ENCODE measurements around the gene COBLL1.

COBLL1 gene

DNA sequence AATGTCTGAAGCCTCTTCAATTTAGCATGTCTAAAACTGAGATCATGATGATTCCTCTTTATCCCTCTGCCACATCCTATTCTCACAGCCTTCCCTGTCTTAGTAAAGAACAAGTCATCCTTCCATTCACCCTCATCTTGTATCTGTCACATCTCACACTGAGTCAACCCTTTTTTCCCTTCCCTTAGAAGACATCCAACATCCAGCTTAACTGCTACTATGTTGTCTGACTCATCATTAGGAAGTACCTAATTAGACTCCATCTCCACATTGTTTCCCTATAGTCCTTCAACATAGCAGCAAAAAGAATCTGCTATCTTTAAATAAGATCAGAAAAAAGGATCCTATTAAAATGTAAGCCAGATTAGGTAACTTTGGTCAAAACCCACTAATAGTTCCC lies 135.1 kb downstream of the COBLL1 start:
- ATAC-seq: no peak

DNA sequence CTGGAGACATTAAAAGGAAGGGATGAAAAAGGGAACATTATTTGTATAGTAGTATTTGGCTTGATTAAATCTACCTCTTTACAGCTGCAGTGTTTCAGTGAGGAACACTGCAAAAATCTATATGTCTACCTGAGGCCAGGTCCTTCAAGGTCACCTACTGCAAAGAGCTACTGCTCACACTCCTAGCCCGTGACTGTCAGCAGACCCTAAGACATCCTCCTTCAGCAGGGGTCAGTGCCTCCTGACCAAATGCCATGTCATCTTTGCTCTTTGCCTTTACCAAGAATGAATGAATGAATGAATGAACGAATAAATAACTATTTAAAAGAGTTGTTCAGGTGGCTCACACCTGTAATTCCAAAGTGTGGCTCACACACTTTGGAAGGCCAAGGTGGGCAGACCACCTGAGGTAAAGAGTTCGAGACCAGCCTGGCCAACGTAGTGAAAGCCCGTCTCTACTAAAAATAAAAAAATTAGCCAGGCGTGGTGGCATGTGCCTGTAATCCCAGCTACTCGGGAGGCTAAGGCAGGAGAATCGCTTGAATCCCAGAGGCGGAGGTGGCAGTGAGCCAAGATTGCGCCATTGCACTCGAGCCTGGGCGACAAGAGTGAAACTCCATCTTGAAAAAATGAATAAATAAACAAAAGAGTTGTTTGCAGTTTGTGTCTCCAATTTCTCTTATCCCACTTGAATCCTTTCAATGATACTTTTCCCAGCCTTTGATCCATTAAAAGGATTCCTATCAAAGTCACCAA lies 136.0 kb downstream of the COBLL1 start:
- ATAC-seq: no peak

DNA sequence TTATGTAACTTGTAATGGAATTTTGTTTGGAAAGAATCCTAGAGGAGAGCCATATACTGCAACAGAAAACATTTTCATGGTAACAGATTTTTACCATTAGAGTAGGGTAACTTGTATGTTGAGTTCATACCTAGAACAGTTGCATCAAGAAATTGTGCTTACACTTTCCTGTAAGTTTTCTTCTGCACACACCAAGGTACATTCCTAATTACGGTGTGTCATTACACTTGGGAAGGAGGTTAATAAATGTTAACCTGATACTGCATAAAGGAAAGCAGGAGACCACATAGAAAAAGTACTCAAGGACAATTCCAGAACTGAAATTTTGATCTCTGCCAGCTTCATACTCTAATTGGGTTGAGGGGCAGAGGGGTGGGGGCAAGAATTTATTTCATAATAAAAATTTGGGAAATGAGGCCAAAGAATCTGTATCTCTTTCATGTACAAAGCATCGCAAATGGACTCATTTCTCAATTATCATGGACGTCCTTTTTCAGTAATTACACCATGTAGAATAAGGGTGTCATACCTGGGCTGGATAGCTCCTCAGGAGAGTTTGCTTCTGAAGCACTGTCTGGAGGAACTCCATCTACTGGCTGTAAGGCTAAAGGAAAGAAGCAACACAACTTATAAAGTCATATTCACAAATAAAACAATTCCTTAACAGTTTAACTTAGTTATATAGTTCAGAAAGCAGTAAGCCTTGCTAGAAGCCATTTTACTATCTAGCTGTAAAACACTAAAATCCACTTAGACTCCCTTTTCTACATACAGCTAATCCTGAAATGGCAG lies 137.5 kb downstream of the COBLL1 start:
- ATAC-seq: no peak

DNA sequence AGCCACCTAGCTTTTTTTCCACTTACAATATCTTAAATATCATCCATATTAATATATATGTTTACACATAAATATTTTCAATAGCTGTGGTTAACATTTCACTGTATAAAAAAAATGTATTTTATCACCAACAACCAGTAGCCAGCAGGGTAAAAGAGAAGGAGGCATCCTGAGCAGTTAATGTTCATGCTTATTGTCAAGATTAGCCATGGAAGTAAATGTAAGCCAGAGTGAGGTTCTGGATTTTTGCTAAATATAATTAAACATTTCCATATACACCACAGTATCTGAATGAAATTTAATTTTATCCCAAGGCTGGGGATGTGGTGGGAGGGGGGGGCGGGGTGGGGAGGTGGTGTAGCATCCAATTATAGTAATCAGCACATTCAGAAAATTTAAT lies 140.1 kb downstream of the COBLL1 start:
- no peak for ATAC-seq

DNA sequence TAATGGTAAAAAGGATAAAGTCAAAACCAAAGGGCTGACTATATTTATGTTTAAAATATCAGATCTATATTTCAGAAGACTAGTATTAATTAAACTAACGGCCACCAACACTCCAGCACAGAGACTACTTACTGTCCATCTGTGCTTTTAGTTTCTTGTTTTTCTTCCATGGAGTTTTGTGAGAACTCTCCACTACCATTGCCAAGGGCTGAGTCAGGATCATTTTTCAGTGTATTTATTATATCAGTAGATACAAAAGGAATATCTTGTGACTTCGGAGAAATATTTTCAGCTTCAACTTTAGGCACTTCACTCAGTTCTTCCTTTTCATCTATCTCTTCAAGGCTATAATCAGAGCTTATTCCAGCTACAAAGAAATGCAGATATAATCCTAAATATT lies 141.2 kb downstream of the COBLL1 start:
- no peak for ATAC-seq

DNA sequence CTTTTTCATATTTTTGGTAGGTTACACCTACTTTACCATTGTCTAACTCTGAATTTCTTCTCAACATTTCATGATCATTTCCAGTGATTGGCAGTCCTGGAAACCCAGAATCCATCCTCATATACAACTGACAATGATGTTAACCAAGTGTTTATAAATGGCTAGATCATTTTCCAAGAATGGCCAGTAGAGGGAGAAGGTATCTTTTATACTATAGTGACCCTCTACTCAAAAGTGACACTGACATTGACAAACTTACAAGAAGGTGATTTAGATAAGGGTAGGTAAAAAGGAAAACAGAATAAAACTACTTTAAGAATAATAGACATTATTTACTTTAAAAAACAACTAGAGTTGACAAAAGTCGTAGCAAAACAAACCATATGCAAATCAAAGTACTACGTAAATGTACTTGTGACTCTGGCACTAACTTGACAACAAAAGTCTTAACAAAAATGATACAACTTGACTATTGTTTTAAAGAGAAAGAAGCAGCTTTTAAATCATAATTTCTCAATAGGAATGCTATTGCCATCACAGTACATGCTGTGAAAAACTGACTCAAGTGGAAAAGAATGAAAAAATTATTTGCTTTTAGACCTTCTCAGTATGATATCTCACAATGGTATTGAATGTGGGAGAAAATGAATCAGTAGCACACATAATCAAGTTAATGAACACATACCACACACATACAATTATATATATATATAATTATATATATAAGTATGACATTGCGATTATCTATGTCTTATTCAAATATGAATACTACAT lies 143.7 kb downstream of the COBLL1 start:
- no peak for ATAC-seq

DNA sequence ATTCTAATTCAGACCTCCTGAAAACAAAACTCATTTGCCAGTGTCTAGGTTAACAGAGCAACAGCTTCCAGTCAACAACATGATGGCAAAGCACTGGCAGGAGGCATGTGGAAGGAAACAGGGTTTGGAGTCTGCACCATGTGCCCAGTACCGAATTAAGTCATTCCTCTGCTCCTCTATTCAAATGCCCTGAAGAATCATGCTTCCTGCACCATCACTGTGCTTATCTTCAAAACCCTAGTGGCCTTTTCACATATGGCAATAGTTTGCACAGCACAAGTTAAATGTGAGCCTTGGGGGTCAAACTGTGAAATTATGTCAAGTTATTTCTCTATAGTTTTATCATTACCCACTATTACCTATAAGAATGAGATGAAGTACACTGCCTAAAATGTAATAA lies 145.0 kb downstream of the COBLL1 start:
- no peak for ATAC-seq

DNA sequence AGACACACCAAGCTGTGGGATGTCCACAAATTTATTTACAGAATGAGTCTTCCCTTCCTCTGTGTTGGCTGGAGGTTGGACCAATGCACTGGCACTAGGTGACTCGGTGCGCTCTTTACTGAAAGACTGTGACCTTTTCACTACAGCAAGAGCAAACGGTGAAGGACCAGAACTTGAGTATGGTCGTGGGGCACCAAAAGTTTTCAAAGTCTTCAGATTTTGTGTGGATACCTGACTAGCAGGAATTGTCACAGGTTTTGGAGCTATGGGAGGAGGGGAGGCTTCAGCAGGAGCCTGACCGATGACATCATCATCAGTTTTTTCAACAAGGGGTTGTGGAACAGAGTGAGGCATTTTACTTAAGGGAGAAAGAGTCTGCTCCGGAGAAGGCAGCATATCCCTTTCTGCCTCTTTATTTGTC lies 147.3 kb downstream of the COBLL1 start:
- ATAC-seq: no peak

DNA sequence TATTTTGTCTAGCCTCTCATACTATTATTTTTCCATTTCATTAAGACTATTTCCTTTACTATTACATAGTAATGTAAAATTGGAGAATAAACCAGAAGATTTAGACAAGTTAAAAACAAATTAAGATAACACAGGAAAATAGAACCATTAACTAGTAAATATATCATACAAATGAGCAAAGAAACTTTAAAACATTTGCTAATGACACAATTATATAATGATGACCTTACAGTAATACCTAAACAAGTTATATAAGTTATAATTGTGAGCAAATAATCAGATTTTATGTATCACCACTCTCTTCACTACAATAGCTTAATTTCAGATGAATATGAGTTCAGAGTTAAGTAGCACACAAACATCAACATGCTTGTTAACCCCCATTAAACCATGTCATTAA lies 147.8 kb downstream of the COBLL1 start:
- no peak for ATAC-seq

DNA sequence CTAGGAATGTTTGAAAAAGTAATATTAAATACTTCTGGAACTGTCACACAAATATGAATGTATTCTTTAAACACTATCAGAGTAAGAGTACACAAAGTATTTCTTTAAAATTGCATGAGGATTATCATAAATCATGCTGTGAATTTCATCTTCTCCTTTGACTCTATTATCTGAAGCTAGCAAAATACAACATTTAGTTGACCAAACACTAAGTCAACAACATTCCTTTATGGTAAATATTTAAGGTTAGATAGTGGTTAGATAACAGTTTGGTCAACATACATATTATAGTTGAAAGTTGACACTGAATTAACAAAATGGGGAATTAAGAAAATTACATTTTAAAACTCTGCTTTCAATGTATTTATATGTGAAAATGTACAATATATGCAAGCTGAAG lies 148.2 kb downstream of the COBLL1 start:
- no peak for ATAC-seq

DNA sequence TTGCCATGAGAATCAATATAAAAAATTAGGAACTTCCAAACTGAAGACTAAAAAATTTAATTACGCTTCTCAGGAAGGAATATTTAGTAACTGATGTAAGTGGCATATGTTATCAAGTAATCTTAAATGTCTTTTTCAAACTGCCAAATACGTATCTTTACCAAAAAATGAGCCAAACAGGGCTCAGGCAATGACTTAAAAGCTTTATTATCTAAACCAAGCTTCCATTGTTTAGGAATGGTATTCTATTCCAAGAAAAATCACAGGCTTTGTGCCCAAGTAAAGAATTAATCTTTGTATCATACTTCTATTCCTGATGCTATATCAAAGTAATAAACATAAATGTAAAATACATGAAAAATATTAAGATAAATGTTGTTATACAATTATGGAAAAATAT lies 148.7 kb downstream of the COBLL1 start:
- ATAC-seq: no peak

DNA sequence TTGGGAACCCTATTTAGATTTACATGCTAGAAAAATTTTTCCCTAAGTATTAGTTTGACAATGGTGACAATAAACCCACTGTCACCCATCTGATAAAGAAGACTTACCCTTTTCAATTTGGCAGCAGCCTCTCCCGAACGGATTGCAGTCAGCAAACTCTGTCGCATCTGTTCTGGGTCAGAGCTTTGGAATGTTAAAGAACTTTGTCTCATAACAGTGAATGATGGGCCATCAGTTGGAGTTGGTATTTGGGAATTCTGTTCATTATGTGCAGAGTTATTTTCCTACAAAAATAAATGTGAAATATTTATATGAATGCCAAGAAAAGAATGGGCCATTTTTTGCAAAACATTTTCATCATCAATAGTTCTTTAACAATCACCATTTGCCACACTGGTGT lies 149.5 kb downstream of the COBLL1 start:
- ATAC-seq: no peak

DNA sequence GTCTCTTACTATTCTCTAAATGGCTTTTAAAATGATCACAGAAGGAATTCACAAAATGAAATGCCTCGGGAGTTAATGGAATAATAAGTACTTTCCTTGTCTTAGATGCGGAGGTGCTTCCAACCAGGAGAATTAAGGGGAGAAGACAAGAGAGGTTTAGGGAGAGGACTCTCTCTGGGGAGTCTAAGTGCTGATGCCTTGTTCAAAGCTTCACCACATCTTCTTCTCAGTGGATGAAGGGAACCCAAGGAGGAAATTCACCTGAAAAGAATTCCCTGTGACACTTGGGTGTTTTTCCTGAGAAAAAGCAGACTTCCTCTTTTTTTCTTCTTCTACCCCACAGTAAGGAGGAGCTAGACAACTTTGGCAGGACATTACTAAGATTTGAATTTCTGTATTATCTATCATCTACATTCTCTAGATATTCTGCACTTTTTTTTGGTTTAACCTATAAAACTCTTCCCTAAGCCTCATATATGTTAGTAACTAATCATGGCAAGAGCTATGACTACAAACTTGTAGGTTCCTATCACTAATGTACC lies 150.2 kb downstream of the COBLL1 start:
- no peak for ATAC-seq

DNA sequence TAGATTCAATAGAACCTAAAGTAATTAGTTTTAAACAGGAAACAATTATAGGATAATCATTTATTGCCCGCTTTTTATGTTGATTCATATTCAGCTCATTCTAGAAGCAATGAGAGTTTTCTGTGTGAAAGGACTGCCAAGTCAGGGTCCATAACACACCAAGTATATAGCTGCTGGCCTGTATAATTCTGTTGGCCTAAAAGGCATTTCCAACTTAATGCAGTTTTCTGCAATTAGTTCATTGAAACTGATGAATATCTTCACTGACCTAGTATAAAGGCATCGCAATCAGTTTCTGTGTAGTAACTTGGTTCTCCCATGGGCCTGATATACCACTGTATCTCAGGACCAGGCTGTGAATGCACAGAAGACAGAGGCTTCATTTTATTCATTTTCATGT lies 151.3 kb downstream of the COBLL1 start:
- no peak for ATAC-seq

DNA sequence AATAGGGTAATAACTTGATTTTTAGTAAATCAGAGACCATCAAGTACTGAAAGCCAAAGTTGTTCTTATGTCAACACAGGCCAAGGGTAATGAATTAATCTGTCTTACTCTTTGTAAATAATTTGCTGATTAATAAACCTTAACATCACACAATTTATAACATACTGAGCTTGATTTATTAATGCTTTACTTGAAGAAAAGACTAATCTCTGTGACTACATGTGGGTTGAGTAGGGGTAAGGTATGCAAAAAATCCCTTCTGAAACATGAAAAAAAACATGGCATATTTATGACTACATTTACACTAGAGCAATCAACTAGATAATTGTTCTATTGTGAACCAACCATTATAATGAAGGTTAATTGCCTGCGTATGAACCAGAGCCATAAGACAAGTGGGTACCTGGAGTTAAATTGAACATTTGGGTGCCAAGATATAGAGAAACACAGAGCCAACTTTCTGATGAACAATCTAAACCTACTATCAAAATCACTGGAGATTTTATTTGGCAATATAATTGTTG lies 152.7 kb downstream of the COBLL1 start:
- ATAC-seq: no peak

DNA sequence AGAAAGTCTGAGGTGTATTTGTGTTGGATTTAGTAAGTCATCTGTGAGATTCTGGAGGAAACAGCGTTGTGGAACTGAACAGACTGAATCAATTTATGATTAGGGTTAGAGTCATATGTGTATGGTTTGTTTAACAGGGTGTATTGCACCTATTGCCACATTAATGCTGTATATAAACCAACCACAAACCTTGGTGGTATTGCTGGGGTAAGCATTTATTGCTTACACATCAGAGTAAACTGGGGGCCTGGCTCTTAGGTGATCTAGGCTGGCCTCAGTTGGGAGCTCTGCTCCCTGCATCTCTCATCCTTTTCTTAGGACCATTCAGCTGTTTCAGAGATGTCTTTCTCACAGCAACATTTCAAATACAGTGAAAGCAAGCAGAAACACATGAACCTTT lies 160.6 kb downstream of the COBLL1 start:
- no peak for ATAC-seq

DNA sequence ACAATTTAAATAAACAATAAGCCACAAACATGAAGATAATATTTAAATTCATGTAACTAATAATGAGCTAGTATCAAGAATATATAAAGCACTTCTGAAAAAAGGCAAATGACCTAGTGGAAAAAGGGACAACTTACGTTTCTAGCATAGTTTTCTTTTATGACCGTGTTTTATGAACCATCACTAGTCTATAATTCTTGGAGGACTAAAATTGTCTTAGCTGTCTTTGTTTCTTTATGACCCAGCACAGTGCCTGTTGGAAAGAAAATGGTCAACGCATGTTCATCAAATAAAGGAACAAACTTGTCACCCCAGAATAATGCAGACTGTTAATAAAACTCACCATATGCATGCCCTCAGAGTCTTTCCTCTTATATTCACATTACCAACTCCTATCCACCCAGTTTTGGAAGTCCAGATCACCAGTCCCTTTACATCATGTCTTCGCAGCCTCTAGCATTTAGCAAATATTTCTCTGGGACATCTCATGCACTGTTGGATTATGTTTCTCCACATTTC lies 162.9 kb downstream of the COBLL1 start:
- ATAC-seq: no peak

DNA sequence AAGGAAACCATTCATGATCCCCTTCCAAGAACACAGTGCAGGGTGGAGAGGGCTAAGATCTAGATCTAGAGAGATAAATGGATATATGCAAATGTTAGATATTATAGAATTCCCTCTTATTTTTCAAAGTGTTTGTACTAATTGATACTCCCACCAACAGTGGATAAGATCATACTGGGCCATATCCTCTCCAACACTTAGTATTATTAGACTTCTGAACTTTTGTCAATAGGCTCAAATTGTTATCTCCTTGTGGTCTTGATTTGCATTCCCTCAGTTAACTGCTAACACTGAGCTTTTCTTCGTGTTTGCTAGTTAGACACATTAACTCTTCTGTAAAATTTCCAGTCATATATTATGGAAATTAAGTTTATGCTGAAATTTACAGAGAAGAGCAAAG lies 163.9 kb downstream of the COBLL1 start:
- ATAC-seq: no peak

DNA sequence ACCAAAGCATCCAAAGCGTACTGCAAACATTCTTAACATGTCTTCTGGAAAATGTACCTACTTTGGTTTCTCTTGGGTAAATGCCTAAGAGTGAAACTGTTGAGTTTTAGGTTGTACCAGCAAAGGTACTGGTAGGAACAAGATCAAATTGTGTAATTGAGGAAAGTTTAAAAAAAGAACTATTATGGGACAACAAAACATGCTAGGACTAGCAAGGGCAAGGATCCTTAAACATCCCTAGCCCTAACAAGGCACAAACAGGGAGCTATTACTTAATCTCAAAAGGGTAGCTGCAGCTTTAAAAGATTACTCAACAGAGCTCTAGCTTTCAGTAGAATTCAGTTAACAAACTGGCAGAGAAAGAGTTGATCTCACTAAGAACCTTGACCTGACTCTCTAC lies 164.4 kb downstream of the COBLL1 start:
- ATAC-seq: no peak

DNA sequence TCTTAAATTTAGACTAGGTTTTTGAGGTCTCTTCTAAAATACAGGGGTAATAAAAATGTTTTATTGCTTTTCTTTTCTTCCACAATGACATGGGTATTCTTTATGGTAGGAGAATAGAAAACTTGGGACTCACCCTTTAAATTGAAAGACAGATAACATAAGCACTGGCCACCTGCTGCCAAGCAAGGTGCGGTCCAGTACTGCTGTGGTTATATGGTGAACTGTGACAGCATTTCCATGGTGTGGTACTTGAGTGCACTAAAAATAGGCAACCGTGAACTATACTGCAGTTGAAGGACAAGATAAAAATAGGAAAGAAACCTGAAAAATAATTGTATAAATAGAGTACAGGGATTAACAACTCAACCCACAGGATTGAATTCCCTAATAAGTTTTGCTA lies 165.9 kb downstream of the COBLL1 start:
- no peak for ATAC-seq

DNA sequence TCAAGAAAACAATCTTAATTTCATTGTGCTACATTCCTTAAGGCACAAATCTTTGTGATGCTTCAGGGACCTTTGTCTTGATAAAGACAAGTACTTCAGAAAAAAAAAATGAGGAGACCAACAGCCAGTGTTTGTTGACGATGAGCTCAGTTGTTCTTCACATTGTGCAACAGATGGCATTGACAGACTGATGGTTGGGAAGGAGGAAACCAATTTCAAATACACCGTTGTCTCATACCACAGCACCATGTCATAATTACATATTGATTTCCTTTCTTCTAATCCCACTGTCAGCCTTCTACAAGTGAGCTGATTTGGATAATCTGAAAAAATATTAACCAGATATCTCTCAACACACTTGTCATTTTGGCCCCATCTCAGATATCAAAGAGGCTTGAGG lies 166.6 kb downstream of the COBLL1 start:
- no peak for ATAC-seq

DNA sequence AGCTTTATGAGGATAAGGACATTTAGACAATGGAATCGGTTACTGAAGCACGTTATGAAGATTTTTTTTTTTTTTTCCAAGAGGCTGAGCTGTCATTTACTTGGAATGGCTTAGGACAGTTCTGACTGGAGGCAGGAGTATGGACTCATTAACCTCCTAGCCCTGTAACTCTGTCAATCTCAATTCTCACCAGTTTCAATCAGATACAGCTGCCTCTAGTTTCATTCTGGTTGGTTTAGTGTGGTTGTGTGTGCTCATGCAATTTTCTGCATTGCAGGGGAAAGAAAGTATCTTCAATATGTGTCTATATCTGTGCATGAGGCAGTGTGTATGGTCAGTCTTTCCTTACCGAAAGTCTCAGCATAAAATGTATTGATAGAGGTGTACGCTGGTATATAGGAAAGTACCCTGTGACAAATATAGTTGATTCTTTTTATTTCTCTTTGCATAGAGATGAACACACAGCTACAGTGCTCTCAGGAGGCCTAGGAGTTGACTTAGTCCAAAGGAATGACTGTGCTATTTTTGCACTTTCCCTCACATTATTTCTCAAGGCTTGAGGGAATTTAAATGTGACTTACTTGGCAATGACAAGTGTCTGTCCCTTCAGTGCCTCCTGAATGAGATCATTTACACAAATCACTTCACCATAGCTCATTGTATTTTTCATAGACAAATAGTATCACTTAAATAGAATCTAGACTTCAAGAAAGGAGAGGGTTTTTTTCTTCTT lies 169.8 kb downstream of the COBLL1 start:
- ATAC-seq: no peak

All from activated CD4-positive, CD25-positive, alpha-beta regulatory T cell treated with anti-CD3 and anti-CD28 coated beads, Interleukin-2, amount 50 U/mL, for 24 hours (primary cell).